Activated T-cell treated with anti-CD3 and anti-CD28 coated beads, Interleukin-2, amount 50 U/mL, for 1 hour (primary cell): Measurements from ENCODE around the gene SIGLEC1.

Experiments used
- DNase-seq: peaks from one replicate; pipeline ENCODE4 v3.0.0-alpha.2; 2020

SIGLEC1 gene

DNA sequence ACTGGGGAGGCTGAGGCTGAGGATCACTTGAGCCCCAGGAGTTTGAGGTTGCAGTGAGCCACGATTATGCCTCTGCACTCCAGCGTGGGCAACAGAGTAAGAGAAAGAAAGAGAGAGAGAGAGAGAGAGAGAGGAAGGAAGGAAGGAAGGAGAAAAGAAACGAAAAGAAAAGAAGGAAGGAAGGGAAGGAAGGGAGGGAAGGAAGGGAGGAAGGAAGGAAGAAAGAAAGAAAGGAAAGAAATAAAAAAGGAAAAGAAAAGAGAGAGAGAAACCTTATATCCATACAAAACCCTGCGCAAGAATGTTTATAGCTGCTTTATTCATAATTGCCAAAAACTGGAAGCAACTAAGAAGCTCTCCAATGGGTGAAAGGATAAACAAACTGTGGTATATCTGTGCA, 12.0 kb upstream of the SIGLEC1 start:
- DNase-seq: no peak

- no peak for DNase-seq
These were observed 10.9 kb upstream of the SIGLEC1 start for GRCh38 chr20:3723284-3723683.

DNA sequence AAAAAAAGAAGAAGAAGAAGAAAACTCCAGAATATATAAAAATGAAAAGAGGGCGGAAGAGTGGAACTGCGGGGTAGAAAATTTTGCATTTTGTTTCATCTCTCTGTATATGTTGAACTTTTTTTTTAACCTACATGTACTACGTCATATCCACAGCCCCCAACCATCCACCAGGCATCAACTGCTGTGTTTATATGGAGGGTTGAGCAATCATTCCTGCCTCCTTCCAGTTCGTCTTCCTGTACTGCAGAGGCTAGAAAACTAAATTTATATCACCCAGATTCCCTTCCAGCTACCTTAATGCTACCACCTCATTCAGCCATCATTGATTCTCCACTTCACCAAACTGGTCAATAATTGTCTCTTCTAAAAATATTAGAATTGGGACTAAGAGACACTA, 9.5 kb upstream of the SIGLEC1 start:
- DNase-seq: no peak

GRCh38 chr20:3720626-3721025, 8.2 kb upstream of the SIGLEC1 start:
- no peak for DNase-seq

DNA sequence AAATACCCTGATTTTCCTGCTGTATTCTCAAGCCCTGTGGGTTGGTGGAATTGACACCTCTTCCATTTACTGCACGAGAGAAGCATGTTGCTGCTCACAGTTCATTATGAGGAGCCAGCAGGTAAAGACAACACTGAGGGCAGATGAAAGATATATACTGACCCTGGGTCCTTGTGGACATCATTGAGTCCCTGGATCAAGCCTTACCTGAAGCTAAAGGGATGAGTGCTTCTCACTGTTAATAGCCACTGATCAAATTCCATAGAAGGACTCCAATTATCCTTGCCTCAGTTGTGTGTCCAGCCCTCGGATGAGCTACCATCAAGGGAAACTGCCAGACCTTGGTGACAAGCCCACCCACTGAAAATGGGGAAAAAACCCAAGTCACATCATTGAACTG, 7.7 kb upstream of the SIGLEC1 start:
- DNase-seq: no peak

GRCh38 chr20:3719046-3719445, 6.6 kb upstream of the SIGLEC1 start:
- DNase-seq: no peak

DNA sequence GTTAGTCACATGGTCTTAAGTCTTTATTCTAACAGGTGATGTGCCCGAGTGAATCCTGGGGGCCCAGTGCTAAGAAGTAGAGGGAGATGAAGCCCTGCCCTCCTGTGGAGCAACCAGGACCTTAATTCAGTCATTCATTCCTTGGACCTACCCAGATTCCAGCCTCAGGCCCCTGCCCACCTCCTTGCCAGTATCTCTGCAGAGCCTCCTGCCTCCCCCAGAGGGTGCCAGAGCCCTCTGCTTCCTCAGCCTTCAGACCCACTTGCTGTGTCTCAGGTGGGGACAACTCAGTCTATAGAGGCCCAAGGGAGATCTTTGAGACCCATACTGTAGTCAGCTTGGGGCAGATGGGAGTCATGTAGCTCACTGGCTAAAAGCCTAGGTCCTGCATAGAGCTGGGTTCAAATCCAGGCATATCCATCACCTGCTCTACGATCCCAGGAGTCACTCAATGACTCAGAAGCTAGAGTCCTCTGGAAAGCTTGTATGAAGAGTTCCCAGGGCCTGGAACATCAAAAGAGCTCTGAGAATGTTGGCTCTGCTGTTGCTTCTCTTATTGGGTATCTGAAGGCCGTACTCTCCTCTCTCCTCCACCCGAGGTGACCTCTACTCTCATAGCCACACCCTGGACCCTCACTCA, 3.9 kb upstream of the SIGLEC1 start:
- DNase-seq: no peak

DNA sequence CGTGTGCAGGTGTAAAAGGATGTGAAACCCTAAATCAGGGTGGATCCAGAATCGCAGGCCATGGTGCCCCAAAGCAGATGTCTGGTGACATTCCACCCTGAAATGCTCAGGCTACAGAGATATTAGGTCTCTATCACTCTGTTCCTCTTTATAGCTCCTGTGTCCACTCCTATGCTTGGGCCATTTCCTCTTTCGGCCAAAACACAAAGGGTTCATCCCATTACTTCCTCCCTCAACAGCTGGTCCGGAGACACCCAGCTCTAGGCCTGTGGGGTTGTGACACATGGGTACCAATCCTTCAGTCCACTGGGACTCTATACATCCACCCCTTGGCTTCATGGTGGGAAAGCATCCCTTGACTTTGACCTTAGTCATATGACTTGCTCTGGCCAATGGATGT, 1.7 kb upstream of the SIGLEC1 start:
- no peak for DNase-seq

GRCh38 chr20:3711484-3711941, 887 bp downstream of the SIGLEC1 start:
- no peak for DNase-seq

DNA sequence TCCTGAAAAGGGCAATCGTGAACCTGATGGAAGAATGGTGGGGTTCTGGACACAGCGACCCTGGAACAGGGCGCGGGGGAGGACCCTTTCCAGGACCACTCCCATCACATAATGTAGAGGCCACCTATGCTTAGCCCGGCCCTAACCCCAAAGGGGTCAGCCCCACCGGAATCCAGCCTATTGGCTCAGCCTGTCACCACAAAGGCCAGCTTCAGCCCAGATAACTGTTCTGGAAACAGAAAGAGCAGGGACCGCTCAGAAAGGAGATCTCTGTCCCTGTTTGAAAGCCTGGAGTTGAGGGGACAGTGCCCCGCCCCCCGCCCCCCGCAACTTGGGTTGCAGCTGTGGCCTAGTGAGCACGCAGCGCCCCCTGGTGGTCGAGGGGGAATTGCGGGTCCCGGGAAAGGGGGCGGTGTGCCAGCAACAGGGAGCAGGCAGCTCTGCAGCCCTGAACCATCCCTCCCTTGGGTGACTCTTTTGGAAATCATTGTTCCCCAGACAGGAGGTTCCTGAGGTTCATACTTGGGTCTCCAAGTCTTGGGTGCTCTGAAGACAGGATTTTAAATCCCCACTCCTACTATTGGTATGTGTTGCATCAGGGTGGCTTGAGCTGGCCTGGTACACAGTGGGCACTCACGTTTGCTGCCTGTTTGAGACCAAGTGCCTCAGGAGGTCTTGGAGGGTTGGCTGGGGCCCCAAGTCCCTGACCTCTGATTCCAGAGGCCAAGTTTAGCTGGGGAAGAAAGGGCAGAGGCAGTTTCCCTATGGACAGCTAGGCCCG, 1.5 kb downstream of the SIGLEC1 start:
- DNase-seq: peak; percentile 80

DNA sequence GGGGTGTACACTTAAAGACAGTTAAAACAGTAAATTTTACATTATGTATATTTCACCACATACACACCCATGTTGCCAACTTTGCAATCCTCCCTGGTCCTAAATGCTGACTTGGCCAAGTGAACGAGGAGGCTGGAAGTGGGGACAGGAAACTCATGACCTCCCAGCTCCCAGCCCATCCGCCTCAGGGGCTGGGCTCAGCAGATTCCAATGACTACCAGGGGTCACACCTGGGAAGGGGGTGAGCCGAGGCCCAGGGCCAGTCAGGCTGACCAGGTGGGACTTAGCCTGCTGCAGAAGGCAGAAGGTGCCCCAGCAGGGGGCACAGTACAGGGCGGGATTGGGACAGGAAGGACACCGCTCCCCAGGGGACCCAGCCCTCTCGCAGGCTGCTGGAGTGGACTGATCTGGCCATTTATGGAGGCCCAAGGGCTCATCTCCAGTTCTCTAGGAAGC, 2.4 kb downstream of the SIGLEC1 start:
- no peak for DNase-seq

DNA sequence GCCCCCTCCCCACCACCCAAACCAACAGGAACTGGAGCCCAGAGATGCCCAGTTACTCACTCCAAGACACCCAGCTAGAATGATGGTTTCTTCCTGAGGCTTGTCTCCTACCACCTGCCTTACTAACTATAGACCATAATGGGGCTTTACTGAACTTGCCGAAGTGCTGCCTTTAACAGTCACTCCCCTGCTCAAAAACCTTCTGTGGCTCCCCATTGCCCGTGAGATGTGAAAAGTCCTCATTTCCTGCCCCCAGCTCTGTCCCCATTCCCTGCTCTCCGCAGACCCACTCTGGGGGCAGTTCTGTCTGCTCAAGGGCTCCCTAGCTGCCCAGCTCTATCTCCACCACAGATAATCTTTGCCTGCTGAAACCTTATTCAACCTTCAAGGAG, 4.9 kb downstream of the SIGLEC1 start:
- no peak for DNase-seq

DNA sequence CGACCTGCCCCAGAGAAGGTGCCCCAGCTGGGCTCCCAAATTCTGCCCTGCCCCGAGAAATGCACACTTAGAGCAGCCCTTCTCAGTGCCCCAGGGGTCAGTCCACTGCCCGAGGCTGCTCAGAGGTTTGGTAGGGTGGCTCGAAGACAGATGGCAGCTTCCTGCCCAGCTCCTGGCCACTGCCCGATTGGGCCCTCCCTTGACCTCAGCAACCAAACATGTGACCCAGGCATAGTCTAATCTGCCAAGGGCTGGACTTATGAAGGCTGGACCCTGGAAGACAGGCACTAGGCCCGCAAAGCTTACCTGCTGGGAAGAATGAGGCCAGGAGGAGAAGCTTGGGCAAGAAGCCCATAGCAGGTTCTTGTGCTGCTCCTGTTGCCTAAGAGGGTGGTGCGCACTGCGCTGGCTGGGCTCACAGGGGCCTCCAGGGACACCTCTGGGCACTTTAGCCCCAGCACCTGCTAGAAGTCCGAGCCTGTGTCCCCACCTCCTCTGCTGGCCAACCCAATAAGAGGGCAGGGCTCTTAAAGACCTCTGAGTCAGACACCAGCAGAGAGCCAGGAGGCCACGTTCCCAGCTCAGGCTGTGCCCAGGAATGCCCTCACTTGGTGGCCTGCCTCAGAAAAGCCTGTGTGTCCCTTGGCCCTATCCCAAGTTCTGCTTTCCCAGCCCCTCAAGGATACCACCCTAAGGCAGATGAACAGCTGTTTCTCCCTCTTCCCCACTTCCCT, 5.5 kb downstream of the SIGLEC1 start:
- DNase-seq: no peak

DNA sequence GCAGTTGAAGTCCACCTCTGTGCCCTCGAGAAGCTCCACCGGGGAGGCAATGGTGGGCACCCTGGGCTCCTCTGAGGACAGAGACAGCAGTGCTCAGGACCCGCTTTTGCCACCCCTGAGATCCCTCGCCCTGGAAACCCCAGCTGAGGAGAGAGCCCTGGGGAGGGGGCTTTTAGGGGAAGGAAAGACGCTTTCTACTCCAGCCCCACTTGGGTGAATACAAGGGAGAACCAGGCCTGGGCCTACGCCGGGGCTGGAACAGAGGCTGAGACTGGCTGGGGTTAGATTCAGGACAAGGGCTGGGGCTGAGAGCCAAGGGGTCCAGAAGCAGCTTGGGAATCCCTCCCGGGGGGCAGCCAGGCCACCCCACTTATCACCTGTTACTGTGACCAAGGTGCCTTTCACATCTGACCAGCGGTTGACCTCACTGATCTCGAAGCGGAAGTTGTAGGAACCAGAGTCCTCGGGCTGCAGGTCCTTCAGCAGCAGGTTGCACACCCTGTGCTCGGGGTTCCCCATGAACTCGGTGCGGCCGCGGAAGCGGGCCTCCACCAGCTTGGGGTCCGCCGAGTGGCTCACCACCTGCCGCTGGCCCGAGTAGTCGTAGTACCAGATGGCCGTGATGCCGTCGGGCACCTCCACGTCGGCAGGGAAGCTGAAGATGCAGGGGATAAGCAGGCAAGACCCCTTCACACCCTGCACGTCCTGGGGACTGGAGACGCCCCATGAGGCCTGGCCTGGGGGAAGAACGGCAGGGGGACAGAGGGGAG, 6.2 kb downstream of the SIGLEC1 start:
- DNase-seq: no peak

GRCh38 chr20:3705491-3705969, 6.9 kb downstream of the SIGLEC1 start:
- no peak for DNase-seq

DNA sequence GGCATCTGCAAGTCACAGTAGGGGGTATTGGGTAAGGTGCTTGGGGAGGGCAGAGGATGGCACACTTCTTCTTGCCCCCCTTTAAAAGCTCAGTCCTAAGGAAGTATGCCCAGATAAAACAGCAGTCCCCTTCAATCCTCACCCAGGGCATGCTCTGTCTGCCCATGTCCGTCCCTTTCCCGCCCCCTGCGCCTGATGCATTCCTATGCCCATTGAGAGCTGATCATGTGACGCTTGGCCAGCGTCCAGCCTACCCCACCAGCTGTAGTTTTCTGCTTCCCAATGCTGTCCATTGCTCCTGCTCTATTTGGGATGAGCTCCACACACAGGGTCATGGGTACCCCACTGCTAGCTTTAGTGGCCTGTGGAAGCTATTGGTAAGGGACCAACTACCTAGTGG, 8.3 kb downstream of the SIGLEC1 start:
- DNase-seq: no peak

DNA sequence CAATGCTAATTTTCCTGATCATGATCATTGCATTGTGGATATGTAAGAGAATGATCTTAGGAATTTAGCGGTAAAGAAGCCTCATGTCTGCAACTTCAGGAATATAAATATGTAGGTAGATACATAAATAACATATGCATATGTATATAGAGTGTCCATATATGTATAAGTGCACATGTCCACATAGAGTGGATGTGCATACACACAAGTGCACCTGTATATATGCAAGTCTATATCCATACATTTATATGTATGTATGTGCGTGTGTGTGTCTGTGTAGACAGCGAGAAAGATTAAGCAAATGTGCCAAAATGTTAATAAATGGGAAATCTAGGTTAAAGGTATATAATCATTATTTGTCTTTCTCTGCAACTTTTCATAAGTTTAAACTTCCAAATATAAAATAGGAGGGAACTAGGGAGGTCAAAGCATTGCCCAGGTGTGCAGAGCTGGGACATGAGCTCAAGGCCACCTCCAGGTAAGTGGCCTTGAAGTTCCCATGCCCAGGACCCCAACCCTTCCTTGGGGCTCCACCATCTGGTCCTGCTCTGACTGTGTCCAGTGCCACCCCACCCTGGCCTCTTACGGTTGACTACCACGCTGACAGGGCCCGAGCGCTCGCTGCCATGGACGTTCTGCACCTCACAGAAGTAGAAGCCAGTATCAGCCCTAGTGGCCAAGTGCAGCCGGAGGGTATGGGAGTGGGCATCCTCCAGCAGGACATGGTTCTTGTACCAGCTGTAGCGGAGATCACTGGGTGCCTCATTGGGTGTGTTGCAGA, 9.6 kb downstream of the SIGLEC1 start:
- DNase-seq: no peak

DNA sequence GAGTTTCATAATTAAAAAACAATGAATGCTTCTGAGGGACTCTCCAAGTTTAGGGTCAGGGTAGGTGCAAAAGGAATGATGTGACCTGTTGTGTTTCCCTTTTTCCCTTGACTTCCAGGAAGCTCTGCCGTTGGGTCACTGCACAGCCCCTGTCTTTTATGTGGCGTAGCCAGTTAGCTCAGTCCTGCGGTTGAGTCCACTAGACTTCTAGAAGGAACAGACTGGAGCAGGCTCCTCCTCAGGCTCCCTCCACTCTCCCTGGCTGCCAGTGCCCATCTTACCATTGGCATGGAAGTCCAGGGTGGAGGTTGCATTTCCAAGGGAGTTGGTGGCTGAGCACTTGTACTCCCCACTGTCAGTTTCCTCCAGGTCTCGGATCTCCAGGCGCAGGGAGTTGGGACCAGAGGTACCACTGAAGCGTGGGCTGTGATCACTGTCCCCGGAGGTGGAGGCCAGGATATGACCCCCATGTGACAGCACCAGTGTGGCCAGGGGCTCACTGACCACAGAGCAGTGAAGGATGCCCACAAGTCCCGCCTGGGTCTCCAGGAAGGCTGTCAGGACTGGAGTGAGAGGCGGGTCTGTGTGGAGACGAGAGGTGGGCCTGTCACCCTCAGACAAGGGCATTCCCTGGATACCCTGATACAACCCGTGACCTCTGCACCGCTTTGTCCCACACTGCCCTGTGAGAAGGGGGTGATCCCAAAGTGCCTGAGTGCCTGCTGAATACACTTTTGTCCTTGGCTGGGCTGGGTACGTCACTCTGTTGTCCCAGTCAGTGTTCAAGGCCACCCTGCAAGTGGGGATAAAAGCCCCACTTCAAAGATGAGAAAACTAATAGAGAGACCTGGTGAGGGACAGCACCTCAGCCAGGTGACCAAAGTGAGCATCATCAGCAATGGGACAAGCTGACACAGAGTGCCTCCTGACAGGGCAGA, 11.1 kb downstream of the SIGLEC1 start:
- DNase-seq: no peak

DNA sequence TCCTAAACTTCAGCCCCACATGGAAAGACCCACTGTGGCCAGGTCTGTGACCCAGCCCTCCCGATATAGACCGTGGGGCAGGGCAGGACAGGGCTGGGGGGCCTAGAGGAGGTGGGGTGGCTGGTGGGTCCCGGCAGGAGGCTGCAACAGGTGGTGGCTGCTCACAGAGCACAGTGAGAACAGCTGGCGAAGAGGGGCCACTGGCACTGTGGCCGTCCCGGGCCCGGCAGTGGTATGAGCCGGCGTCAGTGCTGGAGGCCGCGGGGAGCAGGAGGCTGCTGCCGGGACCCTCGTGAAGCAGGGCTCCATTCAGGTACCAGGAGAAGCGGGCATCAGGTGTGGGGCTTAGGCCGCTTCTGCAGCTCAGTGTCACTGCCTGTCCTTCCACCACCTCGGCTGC, 13.4 kb downstream of the SIGLEC1 start:
- DNase-seq: no peak

DNA sequence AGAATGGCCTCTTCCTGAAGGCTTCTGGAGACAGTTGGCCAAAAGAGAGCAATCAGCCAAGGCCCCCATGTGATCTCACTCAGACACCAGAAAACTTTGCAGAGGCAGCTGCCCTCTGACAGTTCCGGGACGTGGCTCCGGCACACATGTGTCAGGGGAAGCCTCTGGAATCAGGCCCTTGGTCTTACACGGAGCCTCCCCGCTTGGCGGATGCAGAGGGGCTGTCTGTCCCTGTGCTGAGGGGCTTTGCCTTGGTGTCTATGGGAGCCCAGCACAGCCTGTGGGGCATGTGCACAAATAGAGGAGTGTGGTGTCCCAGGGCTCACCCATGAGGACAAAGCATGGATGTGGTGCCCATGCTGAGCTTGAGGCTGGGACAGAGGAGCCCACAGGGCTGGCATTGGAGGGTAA, 13.8 kb downstream of the SIGLEC1 start:
- no peak for DNase-seq
